Adrenal gland (tissue), 12 donors: ENCODE results near the gene MGME1. TPM values are rescaled to one million over a fixed set of nuclear protein-coding genes. Genes with fewer than 3 reads are reported as not detected.

Source experiments
- DNase-seq, 7 donors: peaks; one replicate each; pipeline ENCODE4 v3.0.0-alpha.2; 2019 to 2020
- H3K27ac ChIP-seq, 5 donors: fragments of 200-600 bp; sonication (generic) in 4 of 5; 1 replicate in 3 of 5; 2 replicates in 2 of 5; pipeline versions ENCODE4 v1.5.1 to v1.8.0; 2016 to 2020; ENCODE audit warnings: mild to moderate bottlenecking in 1 of 5
- H3K27me3 ChIP-seq: fragments of 200-600 bp; 2 replicates; pipeline ENCODE4 v1.8.0; 2021
- H3K36me3 ChIP-seq, 2 donors: fragments of 200-600 bp; replicated peaks in 1 of 2; 1 replicate in 1 of 2; 2 replicates in 1 of 2; pipeline versions ENCODE4 v1.5.1 to v1.8.0; 2018 to 2022
- H3K4me1 ChIP-seq, 2 donors: fragments of 200-600 bp; replicated peaks in 1 of 2; 1 replicate in 1 of 2; 2 replicates in 1 of 2; pipeline versions ENCODE4 v1.5.1 to v1.8.0; 2018 to 2021
- H3K4me3 ChIP-seq, 4 donors: fragments of 200-600 bp; sonication (generic) in 3 of 4; one replicate each; pipeline ENCODE4 v1.5.1; 2016 to 2018
- H3K9me3 ChIP-seq, 3 donors: fragments of 200-600 bp; sonication (generic) in 1 of 3; replicated peaks in 1 of 3; 1 replicate in 2 of 3; 2 replicates in 1 of 3; pipeline versions ENCODE4 v1.5.1 to v1.8.0; 2016 to 2021
- POLR2A ChIP-seq, 2 donors: fragments of 450-650 bp; IDR thresholded peaks; one replicate each; pipeline ENCODE4 v1.6.1; 2017; ENCODE audit warnings: antibody characterized with exemption in 2 of 2, mild to moderate bottlenecking in 2 of 2, moderate library complexity in 1 of 2
- WGBS, 4 donors: extraction: QIAGEN DNeasy Blood & Tissue Kit in 2 of 4; methylation state at CpG; one replicate each; pipeline versions ENCODE4 v1.1.5 to v1.1.7; 2013 to 2017; 5-methylcytosine and 5-hydroxymethylcytosine counted together
- intact Hi-C, 2 donors: fragments of 100-400 bp; cut with DNase I; formaldehyde crosslinking; loops; one replicate each; pipeline versions ENCODE4 v1.14.1 to v1.15.0; 2022 to 2023
- polyA plus RNA-seq, 3 donors: library from polyadenylated mRNA; stranded (reverse); fragments of 200-250 nt in 2 of 3; fragments of 350-450 nt in 1 of 3; fragmentation: Illumina TruSeq in 1 of 3; extraction: RNeasy Lipid Tissue Mini Kit (QIAGEN cat#74804) in 1 of 3; gene quantifications; one replicate each; pipeline ENCODE4 v1.2.3, GENCODE V29; 2013 to 2014
- total RNA-seq, 9 donors: library from RNA; depleted of rRNA in 4 of 9; stranded (reverse); fragments of >200 nt in 4 of 9; fragments of 120-200 nt in 1 of 9; fragmentation: NEBNext Ultra II Directional in 1 of 9; extraction: Animal tissue kit (Norgen Biotek cat#: 25700) in 1 of 9; gene quantifications; one replicate each; pipeline versions ENCODE4 v1.1.0 to v1.2.4, GENCODE V29; 2013 to 2023
- TF ChIP-seq, protein P1 (sequence below), 6 experiments: fragments of 450-650 bp in 4 of 6; fragments of 200-600 bp in 2 of 6; sonication (generic) in 1 of 6; IDR thresholded peaks; 1 replicate in 5 of 6; 2 replicates in 1 of 6; pipeline versions ENCODE4 v1.5.1 to v1.8.0; 2016 to 2021; ENCODE audit warnings: antibody characterized with exemption in 6 of 6, mild to moderate bottlenecking in 2 of 6, moderate library complexity in 1 of 6
- donor health status: healthy with polysubstance abuse.
- donor health status: Bipolar disorder and iron deficiency.
- donor health status: DM: yes; HTN: yes; CAD: no.
- donor health status: DM: no; HTN: no; CAD: no.
- donor health status: DM: no; HTN: no; CAD: no.
- donor health status: DM: yes; HTN: yes; CAD: no.

Gene MGME1
- total and polyA plus RNA-seq, 12 donors: 11.0 to 30.0 (median 20.5) TPM

DNA sequence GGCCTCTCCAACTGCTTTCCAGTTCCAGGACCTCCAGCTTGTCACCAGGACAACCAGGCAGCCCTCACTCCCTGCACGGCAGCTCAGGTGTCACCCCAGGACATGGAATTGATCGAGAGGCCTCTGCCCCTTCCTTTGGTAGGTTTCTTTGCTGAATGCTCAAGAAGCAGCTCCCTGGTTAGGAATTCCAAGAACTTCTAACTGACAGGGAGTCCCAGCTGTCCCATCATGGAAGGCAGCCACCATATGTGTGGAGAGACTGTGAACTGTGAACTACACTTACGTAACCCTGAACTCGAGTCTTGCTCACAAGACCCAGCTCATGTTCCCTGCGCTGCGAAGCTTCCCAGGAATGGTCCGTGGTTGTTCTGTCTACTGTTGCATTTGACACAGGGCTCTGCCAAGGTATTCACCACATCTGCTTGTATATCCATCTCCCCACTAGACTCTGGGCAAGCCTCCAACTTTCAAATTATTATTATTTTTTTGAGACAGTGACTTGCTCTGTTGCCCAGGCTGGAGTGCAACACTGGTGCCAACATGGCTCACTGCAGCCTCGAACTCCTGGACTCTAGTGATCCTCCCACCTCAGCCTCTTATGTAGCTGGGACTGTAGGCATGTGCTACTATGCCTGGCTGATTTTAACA, 35.7 kb downstream of the MGME1 start:
- 67 to 86% (median 77%) methylated on average over 6 to 8 of the region's 8 CpGs for WGBS, 4 donors
- H3K4me1 ChIP-seq: peaks cover 0 to 8% of the 10 kb centered on the region in 2 donors

DNA sequence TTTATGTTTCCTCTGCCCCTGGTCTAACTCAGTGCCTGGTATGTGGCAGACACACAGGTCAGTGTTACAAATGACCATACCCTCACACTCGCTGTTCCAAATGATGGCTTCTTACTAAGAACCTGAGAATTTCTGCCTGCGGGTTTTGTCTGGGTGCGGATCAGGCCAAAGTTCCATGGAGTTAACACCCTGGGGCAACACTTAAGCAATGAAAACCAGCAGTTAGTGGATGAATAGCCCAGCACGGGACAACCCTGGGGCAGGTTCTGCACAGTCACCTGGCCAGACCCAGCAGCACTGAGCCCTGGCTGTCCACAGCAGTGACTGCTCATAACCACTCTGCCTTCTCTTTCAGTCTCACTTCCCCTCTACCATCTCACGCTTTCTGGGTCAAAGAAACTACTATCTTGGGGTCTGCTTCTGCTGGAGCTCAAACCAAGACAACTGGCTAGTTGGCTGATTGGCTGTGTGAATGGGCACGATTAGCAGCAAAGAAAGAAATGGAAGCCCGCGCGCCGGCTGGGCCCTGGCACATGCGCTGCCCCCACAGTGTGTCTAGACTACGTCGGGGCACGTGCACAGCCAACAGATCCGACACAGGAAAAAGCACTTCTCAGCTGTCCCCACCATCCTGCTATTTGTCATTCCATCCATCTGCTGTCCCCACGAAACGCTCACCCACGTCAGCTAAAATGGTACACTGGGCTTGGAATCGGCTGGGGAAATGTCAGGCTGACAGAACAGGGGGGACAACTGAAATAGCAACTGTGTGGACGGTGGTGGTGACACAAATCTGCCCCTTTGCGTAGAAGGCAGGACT, 36.6 kb downstream of the MGME1 start:
- no peaks in the 10 kb centered on the region for H3K36me3 ChIP-seq
- intact Hi-C loops: no loop called here
- H3K4me1 ChIP-seq: peaks cover 0 to 8% of the 10 kb centered on the region in 2 donors
- WGBS, 4 donors: 78 to 89% (median 84%) methylated on average over 20 to 21 of the region's 21 CpGs
- H3K4me3 ChIP-seq: no peak overlapping the region
- H3K27ac ChIP-seq: no peak overlapping the region
- no peaks in the 10 kb centered on the region for H3K9me3 ChIP-seq
- H3K27me3 ChIP-seq: no peaks in the 10 kb centered on the region
- no peak for TF ChIP-seq POLR2A (IDR thresholded peaks at IDR 0.05)
- TF ChIP-seq, protein P1, sequence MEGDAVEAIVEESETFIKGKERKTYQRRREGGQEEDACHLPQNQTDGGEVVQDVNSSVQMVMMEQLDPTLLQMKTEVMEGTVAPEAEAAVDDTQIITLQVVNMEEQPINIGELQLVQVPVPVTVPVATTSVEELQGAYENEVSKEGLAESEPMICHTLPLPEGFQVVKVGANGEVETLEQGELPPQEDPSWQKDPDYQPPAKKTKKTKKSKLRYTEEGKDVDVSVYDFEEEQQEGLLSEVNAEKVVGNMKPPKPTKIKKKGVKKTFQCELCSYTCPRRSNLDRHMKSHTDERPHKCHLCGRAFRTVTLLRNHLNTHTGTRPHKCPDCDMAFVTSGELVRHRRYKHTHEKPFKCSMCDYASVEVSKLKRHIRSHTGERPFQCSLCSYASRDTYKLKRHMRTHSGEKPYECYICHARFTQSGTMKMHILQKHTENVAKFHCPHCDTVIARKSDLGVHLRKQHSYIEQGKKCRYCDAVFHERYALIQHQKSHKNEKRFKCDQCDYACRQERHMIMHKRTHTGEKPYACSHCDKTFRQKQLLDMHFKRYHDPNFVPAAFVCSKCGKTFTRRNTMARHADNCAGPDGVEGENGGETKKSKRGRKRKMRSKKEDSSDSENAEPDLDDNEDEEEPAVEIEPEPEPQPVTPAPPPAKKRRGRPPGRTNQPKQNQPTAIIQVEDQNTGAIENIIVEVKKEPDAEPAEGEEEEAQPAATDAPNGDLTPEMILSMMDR (IDR thresholded peaks at IDR 0.05): no peak
- DNase-seq: no peak

More for the DNA sequence above, 35.7 kb downstream of the MGME1 start:
- intact Hi-C loops: no loop called here
- no peak for TF ChIP-seq POLR2A (IDR thresholded peaks at IDR 0.05)
- TF ChIP-seq, protein P1 (IDR thresholded peaks at IDR 0.05): no peak
- no peaks in the 10 kb centered on the region for H3K9me3 ChIP-seq
- DNase-seq: peak in 2 of 7 donors; percentile 7 to 60
- H3K27ac ChIP-seq: no peak overlapping the region
- H3K27me3 ChIP-seq: no peaks in the 10 kb centered on the region
- no peak overlapping the region for H3K4me3 ChIP-seq
- no peaks in the 10 kb centered on the region for H3K36me3 ChIP-seq

DNA sequence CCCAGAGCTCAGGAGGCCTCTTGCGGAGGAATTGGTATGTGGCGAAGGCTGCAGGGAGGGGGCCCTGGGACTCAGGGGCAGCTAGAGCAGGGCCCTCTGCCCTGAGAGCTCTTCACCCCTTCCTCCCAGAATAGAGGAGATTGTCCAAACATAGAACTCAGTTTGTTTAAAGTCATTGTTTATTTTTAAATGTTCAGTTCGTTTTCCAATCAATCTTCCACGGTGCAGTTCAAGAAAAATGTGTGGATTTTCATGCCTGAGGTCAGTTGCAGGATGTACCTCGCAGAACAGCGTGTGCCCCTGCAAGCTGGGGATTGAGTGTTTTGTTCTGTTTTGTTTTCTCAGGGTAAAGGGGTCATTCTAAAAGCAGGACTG, 37.2 kb downstream of the MGME1 start:
- DNase-seq: peak in 1 of 7 donors; percentile 26
- Histone ChIP-seq H3K36me3 (no peaks in the 10 kb centered on the region), H3K4me1 (peaks cover 0 to 8% of the 10 kb centered on the region in 2 donors), H3K4me3 (no peak overlapping the region), H3K9me3 (no peaks in the 10 kb centered on the region), H3K27ac (no peak overlapping the region), H3K27me3 (no peaks in the 10 kb centered on the region)
- intact Hi-C loops: no loop called here
- 69 to 72% (median 70%) methylated on average over 6 of the region's 6 CpGs for WGBS, 4 donors
- TF ChIP-seq, protein P1 (IDR thresholded peaks at IDR 0.05): no peak
- TF ChIP-seq POLR2A (IDR thresholded peaks at IDR 0.05): no peak

DNA sequence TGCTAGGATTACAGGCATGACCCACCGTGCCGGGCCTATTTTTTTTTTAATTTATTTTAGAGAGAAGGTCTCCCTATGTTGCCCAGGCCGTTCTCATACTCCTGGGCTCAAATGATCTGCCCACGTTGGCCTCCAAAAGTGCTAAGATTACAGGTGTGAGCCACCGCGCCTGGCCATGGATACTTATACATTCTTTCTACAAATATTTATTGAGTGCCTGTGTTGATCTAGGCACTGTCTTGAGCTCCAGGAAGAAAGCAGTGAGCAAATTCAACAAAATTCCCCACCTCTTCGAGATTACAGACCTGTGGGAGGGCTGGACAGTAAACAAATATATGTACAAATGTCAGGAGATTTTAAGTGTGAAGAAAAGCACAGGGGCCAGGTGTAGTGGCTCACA, 37.9 kb downstream of the MGME1 start:
- DNase-seq: no peak
- WGBS, 4 donors: 78 to 93% (median 92%) methylated on average over 7 of the region's 7 CpGs
- Histone ChIP-seq H3K4me1 (peaks cover 0 to 7% of the 10 kb centered on the region in 2 donors), H3K9me3 (no peaks in the 10 kb centered on the region), H3K36me3 (no peaks in the 10 kb centered on the region), H3K27me3 (no peaks in the 10 kb centered on the region), H3K4me3 (no peak overlapping the region), H3K27ac (no peak overlapping the region)
- no peak for TF ChIP-seq POLR2A (IDR thresholded peaks at IDR 0.05)
- TF ChIP-seq, protein P1 (IDR thresholded peaks at IDR 0.05): no peak
- intact Hi-C loops: no loop called here
